C4-2B (cell line): Measurements from ENCODE around the gene KPNA2.
"Not testable (repeated sequence)": the region's sequence is repeated elsewhere in the genome, so short reads cannot be mapped to it uniquely, and the experiment has no call there.

Experiments used
- H3K27ac ChIP-seq: fragments of 450-650 bp; 2 replicates; pipeline ENCODE4 v1.5.1; 2017
- CTCF ChIP-seq: fragments of 450-650 bp; conservative IDR thresholded peaks from 2 replicates; pipeline ENCODE4 v1.5.1; 2017; ENCODE audit warnings: mild to moderate bottlenecking
- ZFX ChIP-seq: fragments of 450-650 bp; IDR thresholded peaks from 2 replicates; pipeline ENCODE4 v1.6.1; 2017

The KPNA2 gene

GRCh38 chr17:68013385-68013784 lies 22.1 kb upstream of the KPNA2 start:
- no peak overlapping the region for H3K27ac ChIP-seq
- TF ChIP-seq CTCF (no peak), ZFX (no peak)

GRCh38 chr17:68015081-68015723 lies 20.3 kb upstream of the KPNA2 start:
- H3K27ac ChIP-seq = no peak overlapping the region
- TF ChIP-seq CTCF = no peak
- no peak for TF ChIP-seq ZFX

- H3K27ac ChIP-seq = no peak overlapping the region
- no peak for TF ChIP-seq CTCF
- no peak for TF ChIP-seq ZFX
Measured at GRCh38 chr17:68016838-68017237, 18.7 kb upstream of the KPNA2 start.

GRCh38 chr17:68018493-68018892 lies 17.0 kb upstream of the KPNA2 start:
- not testable (repeated sequence) for H3K27ac ChIP-seq

GRCh38 chr17:68019336-68019674 lies 16.2 kb upstream of the KPNA2 start:
- TF ChIP-seq CTCF (no peak), ZFX (no peak)
- no peak overlapping the region for H3K27ac ChIP-seq

GRCh38 chr17:68019675-68020408 lies 15.7 kb upstream of the KPNA2 start:
- peak overlapping the region; percentile 95 for H3K27ac ChIP-seq
- TF ChIP-seq CTCF (peak; percentile 36), ZFX (peak; percentile 80)

- TF ChIP-seq CTCF = no peak
- 0 out of 2 replicates have a peak, but pooled peaks have one; percentile 28 for TF ChIP-seq ZFX
- peak overlapping the region; percentile 95 for H3K27ac ChIP-seq
Measured at GRCh38 chr17:68020409-68020756, 15.2 kb upstream of the KPNA2 start.

GRCh38 chr17:68020791-68021190 lies 14.7 kb upstream of the KPNA2 start:
- peak overlapping the region; percentile 95 for H3K27ac ChIP-seq
